Caco-2 (cell line): ENCODE results near the gene SYN1. TPM values are rescaled to one million over a fixed set of nuclear protein-coding genes. Genes with fewer than 3 reads are reported as not detected.

Experiments
- BruUV-seq: library from RNA; stranded (reverse); fragments of 400-500 nt; replicated peaks from 2 replicates; lab custom pipeline; 2021; lab: Mats Ljungman, UMichigan
- CTCF ChIA-PET: fragments of 300-600 bp; sonication (Branson Sonifier 250); formaldehyde crosslinking; loops from one replicate; lab custom pipeline; 2022; ENCODE audit warnings: antibody characterized with exemption; lab: Charles Lee
- POLR2A ChIA-PET: fragments of 300-600 bp; sonication (Branson Sonifier 250); formaldehyde crosslinking; loops from one replicate; lab custom pipeline; 2022; ENCODE audit warnings: antibody characterized with exemption; lab: Charles Lee
- DNase-seq, 2 experiments: peaks; one replicate each; pipeline versions ENCODE4 v3.0.0 to v3.0.0-alpha.2; 2020 to 2022
- H3K27me3 ChIP-seq: replicated peaks from 2 replicates; pipeline ENCODE4 v1.6.0; 2011; ENCODE audit warnings: low read length; ENCODE audit not compliant: control insufficient read depth, insufficient read depth
- H3K36me3 ChIP-seq: 2 replicates; pipeline ENCODE4 v1.5.1; 2011; ENCODE audit warnings: low read length; ENCODE audit not compliant: control insufficient read depth, insufficient read depth
- H3K4me1 ChIP-seq: fragments of 250-450 bp; sonication (Bioruptor Pico); 2 replicates; pipeline ENCODE4 v1.5.1; 2020; ENCODE audit warnings: mild to moderate bottlenecking
- H3K4me3 ChIP-seq: 2 replicates; pipeline ENCODE4 v1.5.1; 2011; ENCODE audit warnings: low read depth, mild to moderate bottlenecking, control low read depth, low read length
- H3K9me3 ChIP-seq: fragments of 250-450 bp; sonication (Bioruptor Pico); 2 replicates; pipeline ENCODE4 v1.5.1; 2020; ENCODE audit warnings: mild to moderate bottlenecking, moderate library complexity
- H3K27ac Mint-ChIP-seq: one replicate; pipeline ENCODE4 v1.8.0; 2022; ENCODE audit warnings: mixed read lengths; ENCODE audit not compliant: unreplicated experiment
- H3K27me3 Mint-ChIP-seq: one replicate; pipeline ENCODE4 v1.8.0; 2022; ENCODE audit warnings: mixed read lengths; ENCODE audit not compliant: insufficient read depth, unreplicated experiment
- H3K36me3 Mint-ChIP-seq: one replicate; pipeline ENCODE4 v1.8.0; 2022; ENCODE audit warnings: mild to moderate bottlenecking, mixed read lengths; ENCODE audit not compliant: insufficient read depth, unreplicated experiment
- H3K4me1 Mint-ChIP-seq: one replicate; pipeline ENCODE4 v1.8.0; 2022; ENCODE audit warnings: low read depth, mixed read lengths; ENCODE audit not compliant: unreplicated experiment
- H3K4me3 Mint-ChIP-seq: one replicate; pipeline ENCODE4 v1.8.0; 2022; ENCODE audit warnings: mild to moderate bottlenecking, moderate library complexity, mixed read lengths; ENCODE audit not compliant: unreplicated experiment
- H3K9me3 Mint-ChIP-seq: one replicate; pipeline ENCODE4 v1.8.0; 2022; ENCODE audit warnings: mixed read lengths; ENCODE audit not compliant: unreplicated experiment
- CTCF ChIP-seq, 2 experiments: fragments of 200-600 bp in 1 of 2; IDR thresholded peaks; 1 replicate in 1 of 2; 2 replicates in 1 of 2; pipeline versions ENCODE4 v1.5.1 to v1.8.0; 2011 to 2022; ENCODE audit warnings: antibody characterized with exemption in 1 of 2, control low read depth in 1 of 2, inconsistent platforms in 1 of 2, low read depth in 1 of 2, low read length in 1 of 2, mild to moderate bottlenecking in 1 of 2, moderate library complexity in 1 of 2; ENCODE audit not compliant: insufficient read depth in 1 of 2, severe bottlenecking in 1 of 2, unreplicated experiment in 1 of 2
- intact Hi-C: fragments of 100-400 bp; cut with micrococcal nuclease; formaldehyde crosslinking; loops from one replicate; pipeline ENCODE4 v1.10.0; 2022; ENCODE audit not compliant: unreplicated experiment
- total RNA-seq: library from RNA; stranded (reverse); gene quantifications from 2 replicates; pipeline ENCODE4 v1.2.3, GENCODE V29; 2022

Gene SYN1
- total RNA-seq, 1 experiment from 2014 or later: not detected

GRCh38 chrX:47574076-47574546 is 45.5 kb downstream of the SYN1 start:
- Mint-ChIP-seq H3K27me3 (no peaks in the 10 kb centered on the region), H3K9me3 (no peaks in the 10 kb centered on the region), H3K4me1 (no peaks in the 10 kb centered on the region), H3K36me3 (peaks cover 33% of the 10 kb centered on the region), H3K4me3 (no peak overlapping the region), H3K27ac (no peak overlapping the region)
- no TSS peak for BruUV-seq
- Histone ChIP-seq H3K4me3 (no peak overlapping the region), H3K4me1 (no peaks in the 10 kb centered on the region), H3K27me3 (no peaks in the 10 kb centered on the region), H3K9me3 (no peaks in the 10 kb centered on the region), H3K36me3 (no peaks in the 10 kb centered on the region; the same call in 1 of the 2 replicates)
- no peak for TF ChIP-seq CTCF (IDR thresholded peaks at IDR 0.05; ENCODE audit: insufficient read depth in 1 of 2, low read depth in 1 of 2, low read length in 1 of 2, severe bottlenecking in 1 of 2, unreplicated experiment in 1 of 2)
- intact Hi-C loops: no loop called here
- ChIA-PET CTCF (no interaction called here), POLR2A (no interaction called here)
- no peak for DNase-seq

- H3K9me3 ChIP-seq: no peaks in the 10 kb centered on the region
- no peak overlapping the region for H3K27ac Mint-ChIP-seq
- POLR2A ChIA-PET: no interaction called here
- H3K9me3 Mint-ChIP-seq: no peaks in the 10 kb centered on the region
- H3K4me1 Mint-ChIP-seq: no peaks in the 10 kb centered on the region
- no TSS peak for BruUV-seq
- H3K36me3 Mint-ChIP-seq: peaks cover 39% of the 10 kb centered on the region
- no peak for TF ChIP-seq CTCF (IDR thresholded peaks at IDR 0.05; ENCODE audit: insufficient read depth in 1 of 2, low read depth in 1 of 2, low read length in 1 of 2, severe bottlenecking in 1 of 2, unreplicated experiment in 1 of 2)
- H3K27me3 ChIP-seq: no peaks in the 10 kb centered on the region
- H3K4me1 ChIP-seq: no peaks in the 10 kb centered on the region
- H3K36me3 ChIP-seq: no peaks in the 10 kb centered on the region; the same call in 1 of the 2 replicates
- no peak overlapping the region for H3K4me3 ChIP-seq
- H3K27me3 Mint-ChIP-seq: no peaks in the 10 kb centered on the region
- no peak for DNase-seq
- CTCF ChIA-PET: no interaction called here
- peak overlapping the region; percentile 13 for H3K4me3 Mint-ChIP-seq
- intact Hi-C loops: no loop called here
Observed at GRCh38 chrX:47573341-47574075, 46.1 kb downstream of the SYN1 start.

- TF ChIP-seq CTCF (IDR thresholded peaks at IDR 0.05; ENCODE audit: insufficient read depth in 1 of 2, low read depth in 1 of 2, low read length in 1 of 2, severe bottlenecking in 1 of 2, unreplicated experiment in 1 of 2): no peak
- ChIA-PET POLR2A (no interaction called here), CTCF (no interaction called here)
- Histone ChIP-seq H3K27me3 (no peaks in the 10 kb centered on the region), H3K4me3 (no peak overlapping the region), H3K9me3 (no peaks in the 10 kb centered on the region), H3K36me3 (no peaks in the 10 kb centered on the region; the same call in 1 of the 2 replicates), H3K4me1 (no peaks in the 10 kb centered on the region)
- Mint-ChIP-seq H3K36me3 (peaks cover 39% of the 10 kb centered on the region), H3K27me3 (no peaks in the 10 kb centered on the region), H3K4me3 (no peak overlapping the region), H3K9me3 (no peaks in the 10 kb centered on the region), H3K4me1 (no peaks in the 10 kb centered on the region), H3K27ac (peak overlapping the region; percentile 63)
- intact Hi-C loops: no loop called here
- DNase-seq: no peak
- BruUV-seq: no TSS peak
Observed at GRCh38 chrX:47572773-47573340, 46.8 kb downstream of the SYN1 start.
